ENCODE results near the gene MVD. TPM values are rescaled to one million over a fixed set of nuclear protein-coding genes. Genes with fewer than 3 reads are reported as not detected.

MVD gene
- total and polyA plus RNA-seq, 2 of the 13 experiments (the other 11 are each of a cell fraction or from before 2014, with no cell fraction given) = 28.1 to 187 TPM

- Histone ChIP-seq H3K36me3 (replicated peaks in 1 of 2; ENCODE audit: control insufficient read depth in 1 of 2, insufficient read depth in 2 of 2, low read length in 2 of 2) (peaks cover 5 to 24% of the 10 kb centered on the region in 2 experiments), H3K4me2 (ENCODE audit: low read depth, low read length) (peak within 1 kb of the TSS; percentile 97), H3K4me3 (replicated peaks in 1 of 3; ENCODE audit: insufficient read depth in 1 of 3, low read depth in 2 of 3, low read length in 3 of 3) (peak within 1 kb of the TSS; percentile 66 to 100 (median 94)), H3K9ac (ENCODE audit: insufficient read depth, low read depth, low read length) (peak within 1 kb of the TSS; percentile 86), H3K9me3 (ENCODE audit: low read length) (no peaks in the 10 kb centered on the region), H3K4me1 (ENCODE audit: insufficient read depth, low read length) (peaks cover 27% of the 10 kb centered on the region), H3K79me2 (ENCODE audit: insufficient read depth, low read length) (peaks cover 18% of the 10 kb centered on the region), H2AFZ (ENCODE audit: low read length) (no peak within 1 kb of the TSS), H4K20me1 (ENCODE audit: insufficient read depth, low read length) (peaks cover 8% of the 10 kb centered on the region; the same call in 1 of the 2 replicates), H3K27me3 (ENCODE audit: control insufficient read depth in 1 of 2, insufficient read depth in 2 of 2, low read length in 2 of 2) (no peaks in the 10 kb centered on the region), H3K27ac (ENCODE audit: extremely low read length, insufficient read depth, low read length) (peak within 1 kb of the TSS; percentile 88)
- DNase-seq (ENCODE audit: low spot score) (peak; percentile 83), FAIRE-seq (no peak), ATAC-seq (peak; percentile 76)
- in situ Hi-C loops (cut with HindIII; ENCODE audit: extremely low pct_ligation_motif_present, low pct_unique_long_range_greater_than_20kb) (no loop called here), intact Hi-C loops (cut with micrococcal nuclease; ENCODE audit: unreplicated experiment) (loop anchor here (2.0 to 5.0 kb wide), 2 partner anchors 34 to 54 kb away; no protein-coding TSS in a partner anchor)
- no TSS peak for BruUV-seq (replicated peaks)
- POLR2A ChIA-PET = interaction anchor here (0.8 to 5.2 kb wide), 6 partner anchors 10 to 53 kb away, joined by 3 to 51 read pairs (median 4); partner anchors contain the start of gene MVD
- CTCF ChIA-PET (ENCODE audit: low intra/inter-chr PET ratio, low total read pairs) = no interaction called here
- 2% methylated on average over 17 of the region's 41 CpGs for WGBS (ENCODE audit: low lambda C conversion rate)
- TF ChIP-seq MIXL1 (CRISPR knock-in tag; IDR thresholded peaks at IDR 0.05) (0 out of 2 replicates have a peak, but pooled peaks have one; percentile 43), MBD4 (IDR thresholded peaks at IDR 0.05; ENCODE audit: borderline replicate concordance, low read length) (no peak), POGK (CRISPR knock-in tag; conservative IDR thresholded peaks at IDR 0.05) (peak; percentile 80), ZNF547 (CRISPR knock-in tag; IDR thresholded peaks at IDR 0.05) (peak; percentile 12; the same call in 1 of the 2 replicates), NFKB2 (CRISPR knock-in tag; IDR thresholded peaks at IDR 0.05; ENCODE audit: borderline replicate concordance) (no peak; the same call in 1 of the 2 replicates), ZNF296 (CRISPR knock-in tag; conservative IDR thresholded peaks at IDR 0.05) (0 out of 2 replicates have a peak, but pooled peaks have one; percentile 10), ZNF746 (CRISPR knock-in tag; IDR thresholded peaks at IDR 0.05) (peak; percentile 19; the same call in 1 of the 2 replicates), ZNF501 (CRISPR knock-in tag; IDR thresholded peaks at IDR 0.05) (peak; percentile 67; the same call in 1 of the 2 replicates), E2F2 (CRISPR knock-in tag; IDR thresholded peaks at IDR 0.05; ENCODE audit: borderline replicate concordance) (no peak; the same call in 1 of the 2 replicates), YEATS4 (CRISPR knock-in tag; IDR thresholded peaks at IDR 0.05; ENCODE audit: borderline replicate concordance) (peak; percentile 60; the same call in 1 of the 2 replicates), ISL2 (CRISPR knock-in tag; IDR thresholded peaks at IDR 0.05) (0 out of 2 replicates have a peak, but pooled peaks have one; percentile 24), FOXA1 (IDR thresholded peaks at IDR 0.05) (no peak), FOXA1 (CRISPR knock-in tag; IDR thresholded peaks at IDR 0.05) (no peak), ZNF362 (CRISPR knock-in tag; IDR thresholded peaks at IDR 0.05; ENCODE audit: borderline replicate concordance) (0 out of 2 replicates have a peak, but pooled peaks have one; percentile 6), TIGD3 (CRISPR knock-in tag; IDR thresholded peaks at IDR 0.05; ENCODE audit: borderline replicate concordance) (peak; percentile 54; the same call in 1 of the 2 replicates), STAT5B (CRISPR knock-in tag; IDR thresholded peaks at IDR 0.05) (peak; percentile 57; the same call in 1 of the 2 replicates), ZNF841 (CRISPR knock-in tag; IDR thresholded peaks at IDR 0.05; ENCODE audit: borderline replicate concordance) (0 out of 2 replicates have a peak, but pooled peaks have one; percentile 64)
Measured at GRCh38 chr16:88650749-88651275, 12.1 kb downstream of the MVD start, which contains the start of gene CYBA. CYBA (minus strand) TSS chr16:88651053; CDS start chr16:88651013, 40 bp downstream.

All from HepG2 (cell line).